ENCODE measurements around the gene PLCL1.

GRCh38 chr2:197839856-197840255, 35.5 kb downstream of the PLCL1 start:
- TF ChIP-seq, protein P1, sequence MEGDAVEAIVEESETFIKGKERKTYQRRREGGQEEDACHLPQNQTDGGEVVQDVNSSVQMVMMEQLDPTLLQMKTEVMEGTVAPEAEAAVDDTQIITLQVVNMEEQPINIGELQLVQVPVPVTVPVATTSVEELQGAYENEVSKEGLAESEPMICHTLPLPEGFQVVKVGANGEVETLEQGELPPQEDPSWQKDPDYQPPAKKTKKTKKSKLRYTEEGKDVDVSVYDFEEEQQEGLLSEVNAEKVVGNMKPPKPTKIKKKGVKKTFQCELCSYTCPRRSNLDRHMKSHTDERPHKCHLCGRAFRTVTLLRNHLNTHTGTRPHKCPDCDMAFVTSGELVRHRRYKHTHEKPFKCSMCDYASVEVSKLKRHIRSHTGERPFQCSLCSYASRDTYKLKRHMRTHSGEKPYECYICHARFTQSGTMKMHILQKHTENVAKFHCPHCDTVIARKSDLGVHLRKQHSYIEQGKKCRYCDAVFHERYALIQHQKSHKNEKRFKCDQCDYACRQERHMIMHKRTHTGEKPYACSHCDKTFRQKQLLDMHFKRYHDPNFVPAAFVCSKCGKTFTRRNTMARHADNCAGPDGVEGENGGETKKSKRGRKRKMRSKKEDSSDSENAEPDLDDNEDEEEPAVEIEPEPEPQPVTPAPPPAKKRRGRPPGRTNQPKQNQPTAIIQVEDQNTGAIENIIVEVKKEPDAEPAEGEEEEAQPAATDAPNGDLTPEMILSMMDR (conservative IDR thresholded peaks at IDR 0.05): no peak
- no peak for TF ChIP-seq ZFX (IDR thresholded peaks at IDR 0.05)
